ENCODE data around the gene ZNHIT6. TPM values are rescaled to one million over a fixed set of nuclear protein-coding genes. Genes with fewer than 3 reads are reported as not detected.
"Not testable (repeated sequence)": the region's sequence is repeated elsewhere in the genome, so short reads cannot be mapped to it uniquely, and the experiment has no call there.

Gene ZNHIT6
- total RNA-seq, 1 experiment from 2014 or later, result 31.3 TPM

GRCh38 chr1:85743814-85744213 lies 35.6 kb upstream of the ZNHIT6 start:
- CTCF ChIA-PET, result no interaction called here
- Mint-ChIP-seq H3K27me3 (ENCODE audit: insufficient read depth, unreplicated experiment) (no peaks in the 10 kb centered on the region), H3K36me3 (ENCODE audit: insufficient read depth, unreplicated experiment) (no peaks in the 10 kb centered on the region), H3K4me1 (ENCODE audit: insufficient read depth, unreplicated experiment) (peaks cover 6% of the 10 kb centered on the region), H3K27ac (ENCODE audit: low read depth, unreplicated experiment) (no peak overlapping the region), H3K9me3 (ENCODE audit: unreplicated experiment) (no peaks in the 10 kb centered on the region), H3K4me3 (ENCODE audit: unreplicated experiment) (no peak overlapping the region)
- POLR2A ChIA-PET, result no interaction called here
- TF ChIP-seq CTCF (IDR thresholded peaks at IDR 0.05; ENCODE audit: unreplicated experiment), result no peak
- intact Hi-C loops (cut with micrococcal nuclease), result no loop called here
- DNase-seq (ENCODE audit: unreplicated experiment), result no peak
- BruUV-seq (replicated peaks), result no TSS peak

- POLR2A ChIA-PET, result no interaction called here
- Mint-ChIP-seq H3K9me3 (ENCODE audit: unreplicated experiment) (no peaks in the 10 kb centered on the region), H3K4me3 (ENCODE audit: unreplicated experiment) (no peak overlapping the region), H3K4me1 (ENCODE audit: insufficient read depth, unreplicated experiment) (peaks cover 4% of the 10 kb centered on the region), H3K36me3 (ENCODE audit: insufficient read depth, unreplicated experiment) (no peaks in the 10 kb centered on the region), H3K27me3 (ENCODE audit: insufficient read depth, unreplicated experiment) (no peaks in the 10 kb centered on the region), H3K27ac (ENCODE audit: low read depth, unreplicated experiment) (no peak overlapping the region)
- CTCF ChIA-PET, result interaction anchor here (0.6 kb wide), 1 partner anchor 141 kb away, joined by 3 read pairs; no protein-coding TSS in a partner anchor
- no TSS peak for BruUV-seq (replicated peaks)
- no peak for TF ChIP-seq CTCF (IDR thresholded peaks at IDR 0.05; ENCODE audit: unreplicated experiment)
- no peak for DNase-seq (ENCODE audit: unreplicated experiment)
- intact Hi-C loops (cut with micrococcal nuclease), result no loop called here
Observed at GRCh38 chr1:85734931-85735330, 26.7 kb upstream of the ZNHIT6 start.

- Mint-ChIP-seq H3K9me3 (ENCODE audit: unreplicated experiment) (peaks cover 14% of the 10 kb centered on the region), H3K4me1 (ENCODE audit: insufficient read depth, unreplicated experiment) (no peaks in the 10 kb centered on the region), H3K36me3 (ENCODE audit: insufficient read depth, unreplicated experiment) (peaks cover 5% of the 10 kb centered on the region), H3K27ac (ENCODE audit: low read depth, unreplicated experiment) (no peak overlapping the region), H3K27me3 (ENCODE audit: insufficient read depth, unreplicated experiment) (no peaks in the 10 kb centered on the region), H3K4me3 (ENCODE audit: unreplicated experiment) (no peak overlapping the region)
- CTCF ChIA-PET, result interaction anchor here (0.8 to 1.2 kb wide), 2 partner anchors 12 to 38 kb away, joined by 3 read pairs; no protein-coding TSS in a partner anchor
- no peak for DNase-seq (ENCODE audit: unreplicated experiment)
- intact Hi-C loops (cut with micrococcal nuclease), result no loop called here
- POLR2A ChIA-PET, result interaction anchor here (1.1 kb wide), 1 partner anchor 11 kb away, joined by 3 read pairs; the partner anchor contains the start of gene ZNHIT6
- TF ChIP-seq CTCF (IDR thresholded peaks at IDR 0.05; ENCODE audit: unreplicated experiment), result no peak
- no TSS peak for BruUV-seq (replicated peaks)
Observed at GRCh38 chr1:85718678-85719340, 10.6 kb upstream of the ZNHIT6 start.

DNA sequence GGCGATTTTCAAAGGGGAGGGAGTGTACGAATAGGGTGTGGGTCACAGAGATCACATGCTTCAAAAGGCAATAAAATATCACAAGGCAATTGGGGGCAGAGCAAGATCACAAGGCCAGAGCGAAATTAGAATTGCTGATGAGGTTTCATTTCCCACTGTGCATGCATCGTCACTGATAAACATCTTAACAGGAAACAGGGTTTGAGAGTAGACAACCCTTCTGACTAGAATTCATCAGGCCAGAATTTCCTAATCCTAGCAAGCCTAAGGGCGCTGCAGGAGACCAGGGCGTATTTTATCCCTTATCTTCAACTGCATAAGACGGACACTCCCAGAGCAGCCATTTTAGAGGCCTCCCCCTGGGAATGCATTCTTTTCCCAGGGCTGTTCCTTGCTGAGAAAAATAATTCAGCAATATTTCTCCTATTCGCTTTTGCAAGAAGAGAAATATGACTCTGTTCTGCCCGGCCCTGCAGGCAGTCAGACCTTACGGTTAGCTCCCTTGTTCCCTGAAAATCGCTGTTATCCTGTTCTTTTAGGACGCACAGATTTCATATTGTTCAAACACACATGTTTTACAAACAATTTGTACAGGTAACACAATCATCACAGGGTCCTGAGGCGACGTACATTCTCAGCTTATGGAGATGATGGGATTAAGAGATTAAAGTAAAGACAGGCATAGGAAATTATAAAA lies 6.3 kb upstream of the ZNHIT6 start:
- CTCF ChIA-PET, result interaction anchor here (0.6 kb wide), 1 partner anchor 648 kb away, joined by 3 read pairs; no protein-coding TSS in a partner anchor
- H3K36me3 Mint-ChIP-seq (ENCODE audit: insufficient read depth, unreplicated experiment); POLR2A ChIA-PET; H3K27me3 Mint-ChIP-seq (ENCODE audit: insufficient read depth, unreplicated experiment); H3K27ac Mint-ChIP-seq (ENCODE audit: low read depth, unreplicated experiment); H3K4me1 Mint-ChIP-seq (ENCODE audit: insufficient read depth, unreplicated experiment); H3K4me3 Mint-ChIP-seq (ENCODE audit: unreplicated experiment); intact Hi-C loops (cut with micrococcal nuclease); H3K9me3 Mint-ChIP-seq (ENCODE audit: unreplicated experiment); BruUV-seq (replicated peaks); DNase-seq (ENCODE audit: unreplicated experiment): not testable (repeated sequence)
